Measurements from ENCODE around the gene ABHD18.

DNA sequence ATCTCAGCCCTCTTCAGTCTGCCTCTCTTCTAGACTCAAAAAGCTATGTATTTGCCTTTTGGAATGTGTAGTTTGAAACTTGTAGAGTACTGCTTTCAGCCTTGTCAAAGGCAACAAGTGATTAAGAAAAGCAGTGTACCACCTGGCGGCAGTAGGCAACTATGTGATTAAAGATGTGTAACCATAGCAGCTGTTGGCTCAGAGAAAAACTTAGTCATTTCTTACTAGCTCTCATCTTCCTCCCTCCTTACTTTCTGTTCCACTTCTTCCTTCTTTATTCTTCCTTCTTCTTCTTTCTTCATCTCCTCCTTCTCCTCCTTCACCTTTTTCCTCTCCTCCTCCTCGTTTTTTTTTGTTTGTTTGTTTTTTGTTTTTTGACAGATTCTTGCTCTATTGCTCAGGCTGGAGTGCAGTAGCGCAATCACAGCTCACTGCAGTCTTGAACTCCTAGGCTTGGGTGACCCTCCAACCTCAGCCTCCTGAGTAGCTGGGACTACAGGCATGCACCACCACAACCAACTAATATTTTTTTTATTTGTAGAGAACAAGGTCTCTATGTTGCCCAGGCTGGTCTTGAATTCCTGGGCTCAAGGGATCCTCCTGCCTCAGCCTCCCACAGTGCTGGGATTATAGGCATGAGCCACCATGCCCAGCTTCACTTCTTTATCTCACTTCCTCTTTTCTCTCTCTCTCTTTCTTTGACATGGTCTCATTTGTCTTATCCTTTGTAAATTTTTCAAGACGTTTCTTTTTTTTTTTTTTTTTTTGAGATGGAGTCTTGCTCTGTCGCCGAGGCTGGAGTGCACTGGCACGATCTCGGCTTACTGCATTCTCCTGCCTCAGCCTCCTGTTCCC, 32.6 kb downstream of the ABHD18 start:
- TF ChIP-seq, protein P1, sequence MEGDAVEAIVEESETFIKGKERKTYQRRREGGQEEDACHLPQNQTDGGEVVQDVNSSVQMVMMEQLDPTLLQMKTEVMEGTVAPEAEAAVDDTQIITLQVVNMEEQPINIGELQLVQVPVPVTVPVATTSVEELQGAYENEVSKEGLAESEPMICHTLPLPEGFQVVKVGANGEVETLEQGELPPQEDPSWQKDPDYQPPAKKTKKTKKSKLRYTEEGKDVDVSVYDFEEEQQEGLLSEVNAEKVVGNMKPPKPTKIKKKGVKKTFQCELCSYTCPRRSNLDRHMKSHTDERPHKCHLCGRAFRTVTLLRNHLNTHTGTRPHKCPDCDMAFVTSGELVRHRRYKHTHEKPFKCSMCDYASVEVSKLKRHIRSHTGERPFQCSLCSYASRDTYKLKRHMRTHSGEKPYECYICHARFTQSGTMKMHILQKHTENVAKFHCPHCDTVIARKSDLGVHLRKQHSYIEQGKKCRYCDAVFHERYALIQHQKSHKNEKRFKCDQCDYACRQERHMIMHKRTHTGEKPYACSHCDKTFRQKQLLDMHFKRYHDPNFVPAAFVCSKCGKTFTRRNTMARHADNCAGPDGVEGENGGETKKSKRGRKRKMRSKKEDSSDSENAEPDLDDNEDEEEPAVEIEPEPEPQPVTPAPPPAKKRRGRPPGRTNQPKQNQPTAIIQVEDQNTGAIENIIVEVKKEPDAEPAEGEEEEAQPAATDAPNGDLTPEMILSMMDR (IDR thresholded peaks at IDR 0.05 in 4 of 5, conservative IDR thresholded peaks at IDR 0.05 in 1 of 5), result no peak
- TF ChIP-seq POLR2A (IDR thresholded peaks at IDR 0.05), result no peak
